Stimulated activated CD4-positive, alpha-beta T cell treated with anti-CD3 and anti-CD28 coated beads, Interleukin-1b, Interleukin-23, amount 100 ng/mL, for 4 hours (primary cell): Measurements from ENCODE around the gene FDPS.
"Not testable (repeated sequence)": the region's sequence is repeated elsewhere in the genome, so short reads cannot be mapped to it uniquely, and the experiment has no call there.

Experiments used
- DNase-seq, 2 donors: peaks; one replicate each; pipeline ENCODE4 v3.0.0-alpha.2; 2020; ENCODE audit warnings: low read depth in 2 of 2

Gene FDPS

DNA sequence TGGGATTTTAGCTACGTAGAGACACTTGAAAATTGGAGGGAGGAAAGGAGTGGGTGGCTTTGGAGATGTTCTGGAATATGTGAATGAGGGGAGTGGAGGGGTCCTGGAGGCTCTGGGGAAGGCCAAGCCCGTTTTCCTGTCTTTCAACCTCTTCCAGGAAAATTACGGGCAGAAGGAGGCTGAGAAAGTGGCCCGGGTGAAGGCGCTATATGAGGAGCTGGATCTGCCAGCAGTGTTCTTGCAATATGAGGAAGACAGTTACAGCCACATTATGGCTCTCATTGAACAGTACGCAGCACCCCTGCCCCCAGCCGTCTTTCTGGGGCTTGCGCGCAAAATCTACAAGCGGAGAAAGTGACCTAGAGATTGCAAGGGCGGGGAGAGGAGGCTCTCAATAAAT is 11.6 kb downstream of the FDPS start:
- DNase-seq, result no peak

DNA sequence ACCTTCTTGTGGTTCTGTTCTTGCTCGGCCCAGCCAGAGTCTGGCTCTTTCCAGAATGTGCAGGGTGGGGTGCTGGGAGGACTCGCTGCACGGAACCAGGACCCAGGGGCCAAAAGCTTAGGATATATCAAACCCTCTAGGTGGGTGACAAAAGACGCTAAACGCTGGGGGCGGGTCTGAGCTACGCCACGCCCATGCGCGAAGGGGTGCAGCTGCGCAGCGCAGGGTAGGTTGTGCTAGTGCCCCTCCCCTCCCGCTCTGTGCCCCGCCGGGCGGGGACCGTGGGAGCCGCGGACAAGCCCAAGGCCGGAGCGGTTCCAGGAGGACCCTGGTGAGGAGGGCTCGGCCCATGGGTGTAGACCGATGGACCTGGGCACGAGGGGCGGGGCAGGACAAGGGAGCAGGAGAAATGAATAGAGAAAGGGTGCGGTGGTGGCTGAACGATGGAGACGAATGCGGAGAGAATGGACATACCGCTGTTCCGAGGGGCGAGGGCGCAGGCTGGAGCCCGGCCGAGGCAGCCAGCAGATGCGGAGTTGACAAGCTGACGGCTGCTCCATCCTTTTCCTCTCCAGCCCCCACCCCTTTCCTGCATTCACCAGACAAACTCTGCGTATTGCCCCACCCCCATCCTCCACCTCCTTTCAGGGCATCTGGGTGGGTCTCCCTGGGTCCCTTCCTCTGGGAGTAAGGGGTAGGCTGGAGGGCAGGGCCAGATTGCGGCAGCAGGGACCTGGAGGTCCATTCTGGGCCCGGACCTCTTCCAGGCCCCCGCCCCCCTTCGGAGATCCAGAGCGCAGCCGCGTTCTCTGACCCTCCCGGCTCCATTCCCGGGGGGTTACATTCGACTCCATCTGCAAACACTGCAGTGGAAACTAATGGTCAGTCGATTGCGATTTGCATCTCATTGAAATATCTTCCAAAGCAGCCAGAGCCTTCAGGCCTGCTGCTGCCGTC is 12.3 kb downstream of the FDPS start, which contains the start of gene RUSC1:
Gene RUSC1, plus strand, starts transcription at position 234 of the 957 bp plus-strand sequence. CDS start 880 bp downstream, outside the sequence.
- peak; percentile 66 to 67 for DNase-seq

DNA sequence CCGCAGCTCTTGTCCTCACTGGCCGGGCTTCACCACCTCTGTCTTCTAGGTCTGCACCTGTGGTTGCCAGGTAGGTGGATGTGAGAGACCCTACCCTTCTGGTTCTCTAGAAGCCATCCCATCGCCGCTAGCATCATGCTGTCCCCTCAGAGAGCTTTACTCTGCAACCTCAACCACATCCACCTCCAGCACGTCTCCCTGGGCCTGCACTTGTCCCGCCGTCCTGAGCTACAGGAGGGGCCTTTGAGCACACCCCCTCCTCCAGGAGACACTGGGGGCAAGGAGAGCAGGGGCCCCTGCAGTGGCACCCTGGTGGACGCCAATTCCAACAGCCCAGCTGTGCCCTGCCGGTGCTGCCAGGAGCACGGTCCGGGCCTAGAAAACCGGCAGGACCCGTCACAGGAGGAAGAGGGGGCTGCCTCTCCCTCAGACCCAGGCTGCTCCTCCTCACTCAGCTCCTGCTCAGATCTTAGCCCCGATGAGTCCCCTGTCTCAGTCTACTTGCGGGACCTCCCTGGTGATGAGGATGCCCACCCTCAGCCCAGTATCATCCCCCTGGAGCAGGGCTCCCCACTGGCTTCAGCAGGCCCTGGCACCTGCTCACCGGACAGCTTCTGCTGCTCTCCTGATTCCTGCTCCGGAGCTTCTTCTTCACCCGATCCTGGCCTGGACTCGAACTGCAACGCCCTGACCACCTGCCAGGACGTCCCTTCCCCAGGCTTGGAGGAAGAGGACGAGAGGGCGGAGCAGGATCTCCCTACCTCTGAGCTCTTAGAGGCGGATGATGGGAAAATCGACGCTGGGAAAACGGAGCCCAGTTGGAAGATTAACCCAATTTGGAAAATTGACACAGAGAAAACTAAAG is 13.2 kb downstream of the FDPS start:
- DNase-seq, result no peak

GRCh38 chr1:155322571-155322952 is 13.9 kb downstream of the FDPS start:
- DNase-seq, result no peak

GRCh38 chr1:155322953-155323728 is 14.5 kb downstream of the FDPS start:
- DNase-seq, result peak; percentile 83 to 90

GRCh38 chr1:155323729-155324036 is 15.0 kb downstream of the FDPS start:
- DNase-seq, result peak; percentile 63 to 76

GRCh38 chr1:155324037-155324716 is 15.5 kb downstream of the FDPS start:
- DNase-seq, result peak; percentile 73 to 86

- DNase-seq, result no peak
Measured at GRCh38 chr1:155324717-155325602, 16.3 kb downstream of the FDPS start.

DNA sequence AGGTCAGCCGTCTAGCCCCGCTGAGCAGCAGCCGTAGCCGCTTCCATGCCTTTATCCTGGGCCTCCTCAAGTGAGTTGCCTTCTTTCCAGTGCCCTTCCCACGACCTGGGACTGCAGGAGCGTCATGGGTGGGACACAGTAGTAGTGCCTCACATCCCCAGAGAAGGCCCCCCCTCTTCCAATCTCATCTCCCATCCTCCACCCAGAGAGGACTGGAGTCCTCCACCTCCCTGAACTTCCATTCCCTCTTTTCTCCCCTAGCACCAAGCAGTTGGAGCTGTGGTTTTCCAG is 16.9 kb downstream of the FDPS start:
- DNase-seq, result no peak

- DNase-seq, result no peak
Measured at GRCh38 chr1:155326020-155326526, 17.4 kb downstream of the FDPS start.

- no peak for DNase-seq
Measured at GRCh38 chr1:155326631-155327037, 18.0 kb downstream of the FDPS start.

DNA sequence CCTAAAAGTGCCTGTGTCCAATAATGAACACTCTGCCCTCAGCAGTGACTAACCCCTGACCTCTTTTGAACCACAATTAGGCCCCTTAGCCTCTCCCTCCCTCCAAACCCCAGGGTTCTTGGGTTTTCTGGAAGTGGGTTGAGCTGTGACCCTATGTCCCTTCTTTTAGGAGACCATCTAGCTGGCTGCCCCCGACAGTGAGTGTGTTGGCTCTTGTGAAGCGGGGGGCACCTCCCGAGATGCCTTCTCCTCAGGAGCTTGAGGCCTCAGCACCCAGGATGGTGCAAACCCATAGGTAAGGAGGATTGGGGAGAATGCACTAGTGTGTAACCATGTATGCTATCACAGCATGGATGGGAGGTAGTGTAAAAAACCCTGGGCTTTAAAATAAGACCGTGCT is 19.3 kb downstream of the FDPS start:
- no peak for DNase-seq

GRCh38 chr1:155328856-155329255 is 20.2 kb downstream of the FDPS start:
- DNase-seq, result not testable (repeated sequence)

DNA sequence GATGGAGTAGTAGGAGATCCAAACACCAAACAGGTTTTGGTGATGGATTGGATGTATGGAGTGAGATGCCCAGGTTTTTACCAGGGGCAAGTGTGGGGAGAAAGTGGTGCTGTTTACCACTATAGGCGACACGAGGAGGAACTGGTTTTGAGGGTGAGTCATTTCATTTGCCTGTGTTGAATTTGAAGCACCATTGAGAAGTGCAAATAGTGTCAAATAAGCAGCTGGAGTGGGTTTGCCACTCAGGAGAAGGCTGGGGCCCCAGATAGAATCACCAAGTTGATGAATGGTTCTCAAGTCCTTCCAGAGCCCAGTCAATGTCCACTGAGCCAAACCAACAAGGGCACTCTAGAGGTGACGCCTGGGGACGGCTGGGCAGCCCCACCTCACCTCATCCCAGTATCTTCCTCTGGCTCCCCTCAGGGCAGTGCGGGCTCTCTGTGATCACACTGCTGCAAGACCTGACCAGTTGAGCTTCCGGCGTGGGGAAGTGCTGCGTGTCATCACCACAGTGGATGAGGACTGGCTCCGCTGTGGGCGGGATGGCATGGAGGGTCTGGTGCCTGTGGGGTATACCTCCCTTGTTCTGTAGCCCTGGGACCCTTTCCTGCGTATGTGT is 21.4 kb downstream of the FDPS start:
- no peak for DNase-seq

DNA sequence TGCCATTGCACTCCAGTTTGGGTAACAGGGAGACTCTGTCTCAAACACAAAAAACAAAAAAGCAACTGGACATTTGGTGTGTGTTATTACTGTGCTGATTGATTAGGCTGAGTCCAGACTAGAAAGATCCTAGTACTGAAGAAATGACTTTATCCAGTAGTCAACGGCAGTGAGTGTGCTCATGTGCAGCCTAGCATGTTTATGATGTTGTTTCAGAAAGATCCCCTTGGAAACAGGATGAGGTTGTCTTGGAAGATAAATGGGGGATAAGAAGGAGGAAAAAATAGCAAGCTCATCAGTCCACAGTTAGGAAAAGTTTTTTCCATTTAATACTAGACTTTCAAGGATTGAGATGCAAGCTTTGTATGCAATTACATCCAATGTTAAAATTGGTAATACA is 26.3 kb downstream of the FDPS start:
- no peak for DNase-seq

DNA sequence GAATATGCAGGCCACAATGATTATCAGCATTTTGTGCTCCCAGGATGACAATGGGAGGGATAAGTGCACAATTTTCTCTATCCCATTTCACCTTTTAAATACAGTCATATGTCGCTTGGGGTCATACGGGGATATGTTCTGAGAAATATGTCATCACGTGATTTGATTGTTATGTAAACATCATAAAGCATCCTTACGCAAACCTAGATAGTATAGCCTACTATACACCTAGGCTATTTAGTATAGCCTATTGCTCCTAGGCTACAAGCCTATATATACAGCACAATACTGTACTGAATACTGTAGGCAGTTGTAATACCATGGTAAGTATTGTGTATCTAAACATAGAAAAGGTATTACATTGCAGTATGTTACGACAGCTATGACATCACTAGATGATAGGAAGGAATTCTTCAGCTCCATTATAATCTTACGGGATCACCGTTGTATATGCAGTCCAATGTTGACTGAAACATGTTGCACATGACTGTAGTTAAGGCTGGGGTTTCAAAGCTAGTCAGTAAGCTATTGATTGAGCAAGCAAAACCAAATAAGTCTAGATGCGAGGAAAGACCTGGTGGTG is 30.9 kb downstream of the FDPS start:
- no peak for DNase-seq

GRCh38 chr1:155342842-155343241 is 34.2 kb downstream of the FDPS start:
- DNase-seq, result no peak

- no peak for DNase-seq
Measured at GRCh38 chr1:155352631-155353030, 44.0 kb downstream of the FDPS start.

DNA sequence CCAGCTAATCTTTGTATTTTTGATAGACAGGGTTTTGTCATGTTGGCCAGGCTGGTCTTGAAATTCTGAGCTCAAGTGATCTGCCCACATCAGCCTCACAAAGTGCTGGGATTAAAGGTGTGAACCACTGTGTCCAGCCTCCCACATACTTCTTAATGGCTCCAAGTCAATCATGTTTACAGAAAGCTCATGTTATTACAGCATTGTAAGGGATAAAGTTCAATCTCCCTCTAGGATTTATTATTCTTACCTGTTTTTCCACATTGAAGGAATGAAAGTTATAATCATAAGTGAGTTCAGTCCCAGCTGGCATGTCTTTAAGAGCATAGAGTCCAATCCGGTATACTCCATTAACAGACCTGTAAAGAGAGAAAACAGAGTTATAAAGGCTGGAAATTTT is 51.4 kb downstream of the FDPS start:
- DNase-seq, result no peak
